Measurements from ENCODE around the gene GAB2. TPM values are rescaled to one million over a fixed set of nuclear protein-coding genes. Genes with fewer than 3 reads are reported as not detected.
"Not testable (repeated sequence)": the region's sequence is repeated elsewhere in the genome, so short reads cannot be mapped to it uniquely, and the experiment has no call there.

Gene GAB2
- total RNA-seq, 1 donor from 2014 or later = 15.9 TPM

DNA sequence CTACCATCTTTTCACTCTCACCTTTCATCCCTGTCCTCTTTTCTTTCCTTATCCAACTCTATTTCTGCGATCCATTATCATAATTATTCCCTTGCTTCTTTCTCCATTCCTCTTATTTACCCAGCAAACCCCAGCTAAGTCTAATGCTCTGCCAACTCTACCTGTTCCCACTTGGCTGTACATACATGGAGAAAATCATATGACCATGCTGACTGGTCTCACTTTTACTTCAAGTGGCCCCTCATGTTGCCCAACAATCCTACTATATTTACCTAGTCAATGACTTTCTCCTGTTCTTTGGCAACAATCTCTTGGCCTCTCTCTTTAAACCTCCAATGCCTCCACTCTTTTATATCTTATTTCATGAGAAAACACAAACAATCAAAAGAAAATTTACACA lies 134.8 kb downstream of the GAB2 start:
- Mint-ChIP-seq H3K27ac (no peak overlapping the region), H3K4me3 (no peak overlapping the region), H3K4me1 (ENCODE audit: low read depth) (peaks cover 15% of the 10 kb centered on the region), H3K36me3 (ENCODE audit: low read depth) (peaks cover 12% of the 10 kb centered on the region), H3K9me3 (no peaks in the 10 kb centered on the region), H3K27me3 (ENCODE audit: insufficient read depth) (no peaks in the 10 kb centered on the region)
- no peak for DNase-seq (ENCODE audit: low spot score)
- intact Hi-C loops (cut with micrococcal nuclease) = no loop called here

DNA sequence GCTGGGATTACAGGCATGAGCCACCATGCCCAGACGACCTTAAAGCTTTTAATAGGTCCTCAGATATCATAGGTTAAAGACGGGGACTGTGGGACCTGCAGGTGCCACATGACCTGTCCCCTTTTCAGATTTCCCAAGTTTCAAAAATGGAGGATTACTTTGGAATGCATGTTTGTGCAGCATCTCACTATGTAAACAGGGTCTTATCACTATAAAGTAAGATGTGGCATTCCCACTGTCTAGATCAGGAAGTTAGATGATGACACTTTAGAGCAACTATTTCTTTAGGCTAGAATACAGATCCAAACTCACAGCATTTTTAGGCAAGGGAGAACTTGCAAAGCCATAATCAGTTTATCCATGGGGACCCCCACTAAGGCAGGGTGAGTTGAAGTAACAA lies 136.1 kb downstream of the GAB2 start:
- Mint-ChIP-seq H3K4me3 (no peak overlapping the region), H3K9me3 (no peaks in the 10 kb centered on the region)
- intact Hi-C loops (cut with micrococcal nuclease) = no loop called here

DNA sequence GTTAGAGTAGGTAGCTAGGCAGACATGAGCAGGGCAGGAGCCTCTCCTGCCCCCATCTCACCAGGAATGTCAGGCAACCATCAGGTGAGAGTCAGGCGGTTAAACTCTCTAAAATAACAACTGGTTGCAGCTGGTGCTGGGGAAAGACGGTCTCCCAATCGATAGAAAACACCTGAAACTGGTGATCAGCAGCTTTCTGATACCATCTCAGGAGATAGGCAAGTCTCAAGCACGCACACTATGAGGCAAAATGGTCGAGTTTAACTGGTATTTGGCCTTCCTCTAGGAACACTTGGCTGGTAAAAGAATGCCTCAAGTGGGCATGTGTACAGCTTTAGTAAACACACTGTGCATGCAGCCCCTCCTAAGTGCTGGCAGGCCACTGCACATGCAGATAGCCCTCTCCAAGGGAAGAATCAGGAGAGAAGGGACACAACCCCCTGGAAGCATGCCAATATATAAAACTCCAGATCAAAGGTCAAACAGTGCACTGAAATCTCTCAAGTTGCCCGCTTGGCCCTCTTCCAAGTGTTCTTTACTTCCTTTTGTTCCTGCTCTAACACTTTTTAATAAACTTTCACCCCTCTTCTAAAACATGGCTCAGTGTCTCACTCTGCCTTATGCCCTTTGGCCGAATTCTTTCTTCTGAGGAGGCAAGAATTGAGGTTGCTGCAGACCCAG lies 140.2 kb downstream of the GAB2 start:
- Mint-ChIP-seq H3K27me3 (ENCODE audit: insufficient read depth) (no peaks in the 10 kb centered on the region), H3K27ac (no peak overlapping the region), H3K36me3 (ENCODE audit: low read depth) (peaks cover 29% of the 10 kb centered on the region), H3K4me1 (ENCODE audit: low read depth) (peaks cover 9% of the 10 kb centered on the region), H3K9me3 (peaks cover 18% of the 10 kb centered on the region), H3K4me3 (no peak overlapping the region)
- no peak for DNase-seq (ENCODE audit: low spot score)
- intact Hi-C loops (cut with micrococcal nuclease) = no loop called here

More for the DNA sequence above, 136.1 kb downstream of the GAB2 start:
- Mint-ChIP-seq H3K27me3 (ENCODE audit: insufficient read depth) (no peaks in the 10 kb centered on the region), H3K4me1 (ENCODE audit: low read depth) (peaks cover 10% of the 10 kb centered on the region), H3K27ac (no peak overlapping the region), H3K36me3 (ENCODE audit: low read depth) (peaks cover 12% of the 10 kb centered on the region)
- no peak for DNase-seq (ENCODE audit: low spot score)

DNA sequence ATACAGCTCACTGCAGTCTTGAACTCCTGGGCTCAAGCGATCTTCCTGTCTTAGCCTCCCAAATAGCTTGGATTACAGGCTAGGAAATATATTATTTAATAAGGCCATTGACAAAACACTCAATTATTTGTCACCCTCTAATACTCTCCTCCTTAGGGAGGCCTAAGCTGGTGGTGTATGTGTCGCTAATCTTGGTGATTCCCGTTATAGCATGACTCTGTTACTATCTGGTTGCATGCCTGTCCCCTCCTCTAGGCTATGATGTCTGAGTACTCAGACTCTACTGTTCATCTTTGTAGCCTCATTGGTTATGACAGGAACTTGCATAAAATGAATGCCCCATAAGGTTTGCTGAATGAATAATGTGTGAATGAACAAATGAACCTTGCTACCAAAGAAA lies 141.3 kb downstream of the GAB2 start:
- no peak overlapping the region for H3K4me3 Mint-ChIP-seq
- H3K4me1 Mint-ChIP-seq (ENCODE audit: low read depth) = peaks cover 9% of the 10 kb centered on the region
- no peak for DNase-seq (ENCODE audit: low spot score)
- no peak overlapping the region for H3K27ac Mint-ChIP-seq
- peaks cover 41% of the 10 kb centered on the region for H3K36me3 Mint-ChIP-seq (ENCODE audit: low read depth)
- H3K27me3 Mint-ChIP-seq (ENCODE audit: insufficient read depth) = no peaks in the 10 kb centered on the region
- peaks cover 25% of the 10 kb centered on the region for H3K9me3 Mint-ChIP-seq
- intact Hi-C loops (cut with micrococcal nuclease) = no loop called here

DNA sequence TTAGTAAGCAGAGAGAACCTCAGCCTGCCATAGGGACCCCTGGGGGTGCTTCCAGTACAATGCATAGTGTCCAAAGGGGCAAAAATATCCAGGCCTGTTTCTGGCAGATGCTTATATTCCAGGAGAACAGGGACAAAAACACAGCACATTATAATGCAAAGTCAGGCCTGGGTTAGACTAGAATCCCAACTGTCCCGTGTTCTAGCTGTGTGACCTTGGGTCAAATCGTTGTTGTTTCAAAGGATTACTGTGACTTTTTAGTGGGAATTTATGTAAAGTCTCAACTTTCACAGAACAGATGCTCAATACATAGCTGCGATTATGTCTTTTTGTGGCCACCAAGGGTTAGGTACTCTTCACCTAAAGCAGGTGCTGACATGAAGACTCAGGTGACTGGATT lies 142.9 kb downstream of the GAB2 start:
- intact Hi-C loops (cut with micrococcal nuclease) = no loop called here
- Mint-ChIP-seq H3K36me3 (ENCODE audit: low read depth) (peaks cover 38% of the 10 kb centered on the region), H3K27ac (no peak overlapping the region), H3K27me3 (ENCODE audit: insufficient read depth) (no peaks in the 10 kb centered on the region), H3K9me3 (peaks cover 25% of the 10 kb centered on the region), H3K4me1 (ENCODE audit: low read depth) (peaks cover 4% of the 10 kb centered on the region), H3K4me3 (no peak overlapping the region)
- DNase-seq (ENCODE audit: low spot score) = no peak

DNA sequence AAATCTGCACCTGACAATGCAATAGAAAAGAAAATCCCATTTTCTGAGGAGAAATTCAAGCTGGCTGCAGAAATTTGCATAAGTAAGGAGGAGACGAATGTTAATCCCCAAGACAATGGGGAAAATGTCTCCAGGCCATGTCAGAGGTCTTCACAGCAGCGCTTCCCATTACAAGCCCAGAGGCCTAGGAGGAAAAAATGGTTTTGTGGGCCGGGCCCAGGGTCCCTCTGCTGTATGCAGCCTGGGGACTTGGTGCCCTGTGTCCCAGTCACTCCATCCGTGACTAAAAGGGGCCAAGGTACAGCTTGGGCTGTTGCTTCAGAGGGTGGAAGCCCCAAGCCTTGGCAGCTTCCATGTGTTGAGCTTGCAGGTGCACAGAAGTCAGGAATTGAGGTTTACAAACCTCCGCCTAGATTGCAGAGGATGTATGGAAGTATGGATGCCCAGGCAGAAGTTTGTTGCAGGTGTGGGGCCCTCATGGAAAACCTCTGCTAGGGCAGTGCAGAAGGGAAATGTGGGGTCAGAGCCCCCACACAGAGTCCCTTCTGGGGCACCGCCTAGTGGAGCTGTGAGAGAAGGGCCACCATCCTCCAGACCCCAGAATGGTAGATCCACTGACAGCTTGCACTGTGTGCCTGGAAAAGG lies 144.9 kb downstream of the GAB2 start:
- intact Hi-C loops (cut with micrococcal nuclease); DNase-seq (ENCODE audit: low spot score); H3K27me3 Mint-ChIP-seq (ENCODE audit: insufficient read depth); H3K4me1 Mint-ChIP-seq (ENCODE audit: low read depth); H3K4me3 Mint-ChIP-seq; H3K27ac Mint-ChIP-seq: not testable (repeated sequence)
- Mint-ChIP-seq H3K36me3 (ENCODE audit: low read depth) (peaks cover 47% of the 10 kb centered on the region), H3K9me3 (peaks cover 25% of the 10 kb centered on the region)

DNA sequence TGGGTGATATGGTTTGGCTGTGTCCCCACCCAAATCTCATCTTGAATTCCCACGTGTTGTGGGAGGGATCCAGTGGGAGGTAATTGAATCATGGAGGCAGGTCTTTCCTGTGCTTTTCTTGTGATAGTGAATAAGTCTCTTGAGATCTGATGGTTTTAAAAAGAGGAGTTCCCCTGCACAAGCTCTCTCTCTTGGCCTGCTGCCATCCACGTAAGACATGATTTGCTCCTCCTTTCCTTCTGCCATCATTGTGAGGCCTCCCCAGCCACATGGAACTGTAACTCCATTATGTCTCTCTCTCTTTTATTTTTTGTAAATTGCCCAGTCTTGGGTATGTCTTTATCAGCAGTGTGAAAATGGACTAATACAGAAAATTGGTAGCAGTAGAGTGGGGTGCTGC lies 145.8 kb downstream of the GAB2 start:
- peaks cover 25% of the 10 kb centered on the region for H3K9me3 Mint-ChIP-seq
- H3K4me3 Mint-ChIP-seq; DNase-seq (ENCODE audit: low spot score); H3K27me3 Mint-ChIP-seq (ENCODE audit: insufficient read depth); intact Hi-C loops (cut with micrococcal nuclease); H3K27ac Mint-ChIP-seq: not testable (repeated sequence)
- peaks cover 10% of the 10 kb centered on the region for H3K4me1 Mint-ChIP-seq (ENCODE audit: low read depth)
- peaks cover 47% of the 10 kb centered on the region for H3K36me3 Mint-ChIP-seq (ENCODE audit: low read depth)

DNA sequence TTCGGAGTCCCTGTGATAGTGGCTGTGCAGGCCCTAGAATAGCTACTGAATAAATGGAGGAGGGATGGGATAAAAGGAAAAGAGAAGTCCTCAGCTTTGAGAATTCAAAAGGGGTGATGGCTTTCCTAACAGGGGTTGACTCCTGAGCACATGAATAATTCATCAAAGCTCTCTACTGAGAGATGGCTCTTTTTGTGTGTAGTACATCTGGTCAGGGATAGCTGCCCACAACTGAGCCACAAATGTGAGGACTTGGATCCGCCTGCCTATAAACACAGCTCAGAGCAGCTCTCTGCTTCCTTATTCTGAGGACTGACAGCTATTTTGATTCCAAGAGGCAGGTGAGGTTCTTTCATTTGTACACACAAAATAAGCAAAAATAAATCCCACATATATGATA lies 146.6 kb downstream of the GAB2 start:
- DNase-seq (ENCODE audit: low spot score) = no peak
- Mint-ChIP-seq H3K27ac (no peak overlapping the region), H3K4me3 (no peak overlapping the region), H3K36me3 (ENCODE audit: low read depth) (peaks cover 48% of the 10 kb centered on the region), H3K4me1 (ENCODE audit: low read depth) (peaks cover 15% of the 10 kb centered on the region), H3K9me3 (peaks cover 25% of the 10 kb centered on the region), H3K27me3 (ENCODE audit: insufficient read depth) (no peaks in the 10 kb centered on the region)
- intact Hi-C loops (cut with micrococcal nuclease) = no loop called here

DNA sequence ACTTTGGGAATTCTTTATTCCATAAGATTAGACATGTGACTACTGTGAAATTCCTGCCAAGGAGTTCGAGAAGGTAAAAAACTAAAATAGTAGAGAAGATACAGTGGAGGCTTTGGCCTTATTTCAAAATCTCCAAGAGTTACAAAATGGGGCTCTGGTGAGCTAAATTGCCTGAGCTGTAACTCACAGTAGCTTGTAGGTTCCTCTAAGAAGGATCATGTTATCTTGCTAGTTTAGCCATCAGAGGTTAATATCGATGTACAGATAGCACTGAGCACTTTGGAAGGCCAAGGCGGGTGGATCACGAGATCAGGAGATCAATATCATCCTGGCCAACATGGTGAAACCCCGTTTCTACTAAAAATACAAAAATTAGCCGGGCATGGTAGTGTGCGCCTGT lies 147.8 kb downstream of the GAB2 start:
- Mint-ChIP-seq H3K4me1 (ENCODE audit: low read depth) (peaks cover 11% of the 10 kb centered on the region), H3K36me3 (ENCODE audit: low read depth) (peaks cover 45% of the 10 kb centered on the region), H3K4me3 (no peak overlapping the region)

DNA sequence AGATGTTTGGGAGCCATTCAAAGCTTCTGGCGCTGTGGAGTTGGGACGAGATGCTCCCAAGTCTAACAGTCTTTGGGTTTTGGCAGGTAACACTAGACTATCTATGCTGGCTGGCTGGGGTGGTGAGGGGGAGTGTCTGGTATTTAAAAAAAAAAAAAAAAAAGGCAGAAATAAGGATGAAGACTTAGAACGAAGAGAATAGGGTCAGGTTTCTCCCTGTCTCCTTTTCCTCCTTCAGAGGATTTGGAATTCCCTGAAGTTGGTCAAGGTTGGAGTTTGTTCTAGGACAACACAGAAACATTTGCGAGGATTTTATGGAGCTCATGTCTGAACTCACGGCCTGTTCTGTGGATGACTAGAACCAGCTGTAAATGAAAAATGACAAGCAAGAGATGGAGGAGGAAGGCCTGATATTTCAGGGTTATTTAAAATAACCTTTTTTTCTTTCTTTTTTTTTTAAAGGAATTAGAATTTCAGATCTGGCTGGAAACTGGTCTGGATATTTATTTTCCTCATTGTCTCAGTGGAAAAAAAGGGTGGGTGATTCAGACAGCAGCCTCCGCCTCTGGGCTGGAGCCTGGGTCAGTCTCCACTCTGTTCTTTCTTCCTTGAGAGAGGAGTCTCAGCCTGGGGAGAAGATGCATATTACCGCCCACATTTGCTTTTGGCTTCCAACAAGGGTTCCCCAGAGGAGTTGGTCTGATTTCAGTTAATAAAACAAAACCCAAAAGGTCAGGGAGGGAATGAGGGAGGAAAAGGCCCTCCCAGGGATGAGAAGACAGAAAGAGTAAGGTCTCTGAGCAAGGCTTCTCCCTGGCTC lies 148.8 kb downstream of the GAB2 start:
- peaks cover 21% of the 10 kb centered on the region for H3K9me3 Mint-ChIP-seq
- H3K4me3 Mint-ChIP-seq = no peak overlapping the region
- no peak overlapping the region for H3K27ac Mint-ChIP-seq
- intact Hi-C loops (cut with micrococcal nuclease) = no loop called here
- H3K27me3 Mint-ChIP-seq (ENCODE audit: insufficient read depth) = no peaks in the 10 kb centered on the region
- H3K36me3 Mint-ChIP-seq (ENCODE audit: low read depth) = peaks cover 42% of the 10 kb centered on the region
- H3K4me1 Mint-ChIP-seq (ENCODE audit: low read depth) = peaks cover 11% of the 10 kb centered on the region
- no peak for DNase-seq (ENCODE audit: low spot score)

More for the DNA sequence above, 147.8 kb downstream of the GAB2 start:
- Mint-ChIP-seq H3K27me3 (ENCODE audit: insufficient read depth) (no peaks in the 10 kb centered on the region), H3K9me3 (peaks cover 25% of the 10 kb centered on the region), H3K27ac (no peak overlapping the region)
- no peak for DNase-seq (ENCODE audit: low spot score)
- intact Hi-C loops (cut with micrococcal nuclease) = no loop called here

DNA sequence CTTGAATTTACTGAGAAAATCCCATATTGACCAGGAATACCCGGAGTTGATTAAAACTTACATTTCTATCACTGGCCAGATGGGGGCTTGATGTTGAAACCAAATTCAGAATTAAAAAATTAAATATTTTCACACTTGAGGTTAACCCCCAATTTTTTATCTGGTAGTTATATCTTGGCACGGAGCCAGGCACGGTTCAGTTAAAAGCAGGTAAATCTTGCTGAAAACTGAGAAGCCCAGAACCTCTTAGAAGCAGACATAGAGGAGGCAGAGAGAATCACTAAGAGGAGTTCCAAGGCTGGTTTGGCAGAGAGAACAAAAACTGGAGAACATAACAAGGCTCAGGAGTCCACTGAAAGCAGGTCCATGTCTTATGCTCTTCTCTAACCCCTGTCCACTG lies 151.2 kb downstream of the GAB2 start:
- Mint-ChIP-seq H3K9me3 (no peaks in the 10 kb centered on the region), H3K4me1 (ENCODE audit: low read depth) (peaks cover 11% of the 10 kb centered on the region), H3K4me3 (no peak overlapping the region), H3K27ac (no peak overlapping the region), H3K36me3 (ENCODE audit: low read depth) (peaks cover 24% of the 10 kb centered on the region), H3K27me3 (ENCODE audit: insufficient read depth) (no peaks in the 10 kb centered on the region)
- DNase-seq (ENCODE audit: low spot score) = no peak
- intact Hi-C loops (cut with micrococcal nuclease) = no loop called here

DNA sequence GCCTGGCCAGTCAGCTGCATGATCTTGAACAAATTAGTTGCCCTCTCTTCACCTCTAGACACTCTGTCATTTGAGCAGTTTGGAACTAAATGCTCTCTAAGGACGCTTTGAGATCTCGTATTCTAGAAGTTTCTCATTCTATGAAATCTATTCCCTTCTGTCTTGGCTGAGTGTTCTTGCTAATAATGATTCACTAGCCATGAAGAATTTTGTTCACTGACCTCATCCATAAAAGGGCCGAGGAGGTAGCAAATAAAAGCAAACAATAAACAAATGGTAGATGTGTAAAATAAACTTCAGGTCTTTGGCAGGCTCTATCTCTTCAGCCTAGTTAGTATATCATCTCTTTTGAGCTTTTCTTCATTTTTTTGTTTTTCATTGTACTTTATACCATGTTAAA lies 152.3 kb downstream of the GAB2 start:
- Mint-ChIP-seq H3K4me1 (ENCODE audit: low read depth) (peaks cover 11% of the 10 kb centered on the region), H3K36me3 (ENCODE audit: low read depth) (peaks cover 17% of the 10 kb centered on the region), H3K9me3 (no peaks in the 10 kb centered on the region), H3K27me3 (ENCODE audit: insufficient read depth) (no peaks in the 10 kb centered on the region), H3K27ac (no peak overlapping the region), H3K4me3 (no peak overlapping the region)
- intact Hi-C loops (cut with micrococcal nuclease) = no loop called here
- DNase-seq (ENCODE audit: low spot score) = no peak

DNA sequence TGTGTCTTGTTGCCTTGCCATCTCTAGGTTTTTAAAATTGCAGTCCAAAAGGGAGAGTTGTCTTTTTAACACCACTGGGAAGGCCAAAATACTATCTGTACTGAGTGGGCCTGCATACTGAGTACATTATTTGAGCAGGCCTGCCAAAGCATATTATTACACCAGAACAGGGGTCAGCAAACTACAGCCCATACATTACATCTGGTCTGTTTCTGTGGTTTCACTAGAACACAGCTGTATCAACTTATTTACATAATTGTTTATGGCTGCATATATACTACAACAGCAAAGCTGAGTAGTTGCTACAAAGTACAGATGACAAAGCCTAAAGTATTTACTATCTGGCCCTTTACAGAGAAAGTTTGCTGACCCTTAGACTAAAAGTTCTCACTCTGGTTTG lies 154.9 kb downstream of the GAB2 start:
- Mint-ChIP-seq H3K4me3 (no peak overlapping the region), H3K4me1 (ENCODE audit: low read depth) (peaks cover 11% of the 10 kb centered on the region), H3K36me3 (ENCODE audit: low read depth) (peaks cover 10% of the 10 kb centered on the region), H3K27me3 (ENCODE audit: insufficient read depth) (peaks cover 1% of the 10 kb centered on the region), H3K27ac (peak overlapping the region; percentile 40), H3K9me3 (no peaks in the 10 kb centered on the region)
- intact Hi-C loops (cut with micrococcal nuclease) = no loop called here
- no peak for DNase-seq (ENCODE audit: low spot score)

Measured in activated T-helper 1 cell treated with anti-CD3 and anti-CD28 coated beads, Interleukin-12 subunit alpha, Interleukin-12 subunit beta, Interleukin-2, Interleukin-4 antibody, amounts not matched to agents 30 ng/mL and 10 ng/mL and 1 ng/mL, durations not matched to agents 14 hours and 24 hours and 36 hours (primary cell).